Spinal cord (tissue), 10 donors: ENCODE measurements around the gene CTSV. TPM values are rescaled to one million over a fixed set of nuclear protein-coding genes. Genes with fewer than 3 reads are reported as not detected.
"Not testable (repeated sequence)": the region's sequence is repeated elsewhere in the genome, so short reads cannot be mapped to it uniquely, and the experiment has no call there.

Experiments used
- DNase-seq, 6 donors: peaks; one replicate each; pipeline versions ENCODE4 v3.0.0 to v3.0.0-alpha.2; 2013 to 2015; ENCODE audit warnings: low spot score in 6 of 6, low read depth in 4 of 6
- H3K27ac ChIP-seq: one replicate; pipeline ENCODE4 v1.5.1; 2013; ENCODE audit warnings: low read depth, low read length, control low read depth
- H3K27me3 ChIP-seq: one replicate; pipeline ENCODE4 v1.6.1; 2013; ENCODE audit warnings: low read length; ENCODE audit not compliant: control insufficient read depth, insufficient read depth
- H3K36me3 ChIP-seq: one replicate; pipeline ENCODE4 v1.6.1; 2013; ENCODE audit warnings: low read length; ENCODE audit not compliant: control insufficient read depth, insufficient read depth
- H3K4me1 ChIP-seq: one replicate; pipeline ENCODE4 v1.6.1; 2013; ENCODE audit warnings: low read length; ENCODE audit not compliant: control insufficient read depth, insufficient read depth
- H3K4me3 ChIP-seq: one replicate; pipeline ENCODE4 v1.5.1; 2013; ENCODE audit warnings: low read depth, low read length, control low read depth
- H3K9me3 ChIP-seq: one replicate; pipeline ENCODE4 v1.6.1; 2013; ENCODE audit warnings: low read length; ENCODE audit not compliant: control insufficient read depth, insufficient read depth
- WGBS: methylation state at CpG from one replicate; pipeline ENCODE4 v1.1.5; 2013; ENCODE audit warnings: missing lambda C conversion rate; ENCODE audit not compliant: insufficient coverage; 5-methylcytosine and 5-hydroxymethylcytosine counted together
- polyA plus RNA-seq, 2 donors: library from polyadenylated mRNA; unstranded; fragments of 120-200 nt; gene quantifications; one replicate each; pipeline ENCODE4 v1.2.1, GENCODE V29; 2013; ENCODE audit not compliant: insufficient read length in 2 of 2
- total RNA-seq, 2 donors: library from RNA; depleted of rRNA in 1 of 2; stranded (reverse); fragments of 120-200 nt in 1 of 2; fragments of >200 nt in 1 of 2; gene quantifications; one replicate each; pipeline versions ENCODE4 v1.2.3 to v1.2.4, GENCODE V29; 2013 to 2014
- donor health status: healthy.

Gene CTSV
- total and polyA plus RNA-seq, 4 donors, result 3.2 to 11.7 (median 3.7) TPM

- H3K4me3 ChIP-seq, result no peak overlapping the region
- H3K27ac ChIP-seq, result no peak overlapping the region
- H3K27me3 ChIP-seq, result no peaks in the 10 kb centered on the region
- no peaks in the 10 kb centered on the region for H3K36me3 ChIP-seq
- DNase-seq, result no peak
- no peaks in the 10 kb centered on the region for H3K9me3 ChIP-seq
- peaks cover 6% of the 10 kb centered on the region for H3K4me1 ChIP-seq
- WGBS, result 55% methylated on average over 2 of the region's 2 CpGs
These were observed 13.8 kb upstream of the CTSV start for GRCh38 chr9:97052735-97053134.

GRCh38 chr9:97046228-97046627 lies 7.3 kb upstream of the CTSV start:
- H3K4me1 ChIP-seq, result no peaks in the 10 kb centered on the region
- no peaks in the 10 kb centered on the region for H3K36me3 ChIP-seq
- no peak overlapping the region for H3K27ac ChIP-seq
- WGBS, result 39% methylated on average over 2 of the region's 5 CpGs
- no peaks in the 10 kb centered on the region for H3K27me3 ChIP-seq
- no peak for DNase-seq
- H3K4me3 ChIP-seq, result no peak overlapping the region
- no peaks in the 10 kb centered on the region for H3K9me3 ChIP-seq

GRCh38 chr9:97045300-97045699 lies 6.4 kb upstream of the CTSV start:
- no peaks in the 10 kb centered on the region for H3K27me3 ChIP-seq
- DNase-seq, result no peak
- WGBS, result 94% methylated on average over 3 of the region's 5 CpGs
- H3K4me3 ChIP-seq, result no peak overlapping the region
- no peaks in the 10 kb centered on the region for H3K36me3 ChIP-seq
- H3K4me1 ChIP-seq, result no peaks in the 10 kb centered on the region
- no peaks in the 10 kb centered on the region for H3K9me3 ChIP-seq
- no peak overlapping the region for H3K27ac ChIP-seq

DNA sequence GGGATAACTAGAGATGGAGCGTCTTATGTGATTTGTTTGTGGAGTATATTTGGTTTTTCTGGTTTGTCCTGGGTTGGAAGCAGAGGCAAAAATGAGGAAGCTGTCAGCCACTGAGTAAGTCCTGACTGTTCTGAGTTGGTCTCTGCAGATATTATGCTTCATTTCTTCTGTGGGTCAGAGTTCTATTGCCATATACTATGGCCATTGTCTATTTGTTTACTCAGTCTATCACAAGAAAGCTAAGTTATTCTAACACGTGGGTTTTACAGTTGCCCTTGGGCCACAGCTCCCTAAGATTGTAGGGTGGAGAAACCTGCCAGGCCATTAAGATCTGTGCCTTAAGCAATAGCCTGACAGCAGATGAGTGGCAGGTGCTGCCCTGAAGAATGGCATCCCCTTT lies 3.0 kb upstream of the CTSV start:
- 33% methylated on average over 2 of the region's 2 CpGs for WGBS
- no peak overlapping the region for H3K27ac ChIP-seq
- no peak overlapping the region for H3K4me3 ChIP-seq
- peaks cover 9% of the 10 kb centered on the region for H3K27me3 ChIP-seq
- peaks cover 9% of the 10 kb centered on the region for H3K4me1 ChIP-seq
- no peaks in the 10 kb centered on the region for H3K36me3 ChIP-seq
- H3K9me3 ChIP-seq, result no peaks in the 10 kb centered on the region
- DNase-seq, result no peak

DNA sequence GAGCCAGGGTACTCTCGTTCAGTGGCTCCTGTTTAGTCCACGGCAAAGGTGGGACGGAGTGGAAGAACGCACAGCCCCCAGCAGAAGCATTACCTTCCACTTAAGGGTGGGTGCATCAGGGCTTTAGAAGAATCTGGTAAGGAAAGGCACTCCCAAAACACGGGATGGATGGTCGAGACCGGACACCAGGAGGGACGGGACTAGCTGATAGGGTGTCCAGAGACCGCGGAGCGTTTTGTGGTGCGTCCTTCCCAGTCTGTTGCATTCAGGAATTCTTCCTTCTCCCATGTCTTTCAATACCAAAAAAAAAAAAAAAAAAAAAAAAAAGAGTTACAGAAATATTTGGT lies 545 bp upstream of the CTSV start:
- peak overlapping the region; percentile 25 for H3K27ac ChIP-seq
- DNase-seq, result peak in 1 of 6 donors; percentile 4
- no peaks in the 10 kb centered on the region for H3K36me3 ChIP-seq
- no peaks in the 10 kb centered on the region for H3K9me3 ChIP-seq
- H3K4me3 ChIP-seq, result peak overlapping the region; percentile 64
- peaks cover 9% of the 10 kb centered on the region for H3K4me1 ChIP-seq
- H3K27me3 ChIP-seq, result peaks cover 9% of the 10 kb centered on the region
- WGBS, result no CpG with 5 or more reads among the region's 12 CpGs

GRCh38 chr9:97023505-97023904 lies 15.4 kb downstream of the CTSV start:
- not testable (repeated sequence) for H3K27me3 ChIP-seq, H3K27ac ChIP-seq, H3K4me3 ChIP-seq, H3K4me1 ChIP-seq, H3K36me3 ChIP-seq, DNase-seq, H3K9me3 ChIP-seq
- 80% methylated on average over 1 of the region's 1 CpG for WGBS

DNA sequence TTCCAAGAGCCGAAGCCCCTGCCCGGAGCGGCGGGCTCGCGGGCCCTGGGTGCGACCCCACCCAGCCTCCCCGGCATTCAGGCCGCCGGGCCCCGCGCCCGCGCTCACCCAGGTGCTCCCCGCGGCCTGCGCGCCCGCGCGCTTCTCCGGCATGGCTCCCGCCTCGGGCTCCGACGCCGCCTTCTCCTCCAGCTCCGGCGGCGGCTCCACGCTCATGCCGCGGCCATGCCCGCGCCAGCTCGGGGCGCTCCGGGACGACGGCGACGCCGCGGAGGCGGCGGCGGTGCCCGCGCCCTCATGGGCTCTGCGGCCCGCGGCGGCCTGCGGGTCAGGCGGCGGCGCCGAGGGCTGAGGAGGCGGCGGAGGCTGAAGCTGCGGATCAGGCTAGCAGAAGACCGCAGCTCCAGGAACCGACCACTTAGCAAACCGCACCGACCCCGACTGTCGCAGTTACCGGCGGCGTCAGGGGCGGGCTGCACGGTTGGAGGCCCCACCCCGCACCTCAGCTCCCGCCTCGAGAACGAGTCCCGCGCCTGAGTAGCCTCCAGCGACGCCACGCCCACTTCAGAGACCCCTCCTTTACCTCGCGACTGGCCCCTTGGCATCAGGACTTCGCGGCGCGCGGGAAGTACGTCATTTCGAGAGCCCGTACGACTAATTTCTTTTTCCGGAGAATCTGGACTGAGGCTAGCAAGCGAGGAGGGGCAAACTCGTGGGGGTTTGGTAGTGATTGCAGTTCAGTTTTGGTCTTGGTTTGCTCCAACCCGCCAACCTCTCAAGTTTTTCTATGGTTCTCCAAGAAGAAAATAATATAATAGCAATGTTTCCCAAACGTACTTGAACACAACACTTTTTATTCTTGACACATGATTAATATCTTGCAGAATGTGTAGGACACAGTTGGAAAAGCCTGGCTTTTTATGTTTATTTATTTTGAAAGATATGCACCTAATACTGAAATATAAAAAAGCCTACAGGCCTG lies 25.5 kb downstream of the CTSV start:
- H3K9me3 ChIP-seq, H3K36me3 ChIP-seq, H3K4me1 ChIP-seq, H3K27me3 ChIP-seq: not testable (repeated sequence)
- Histone ChIP-seq H3K4me3 (peak overlapping the region; percentile 42), H3K27ac (peak overlapping the region; percentile 72)
- 0% methylated on average over 69 of the region's 97 CpGs for WGBS
- DNase-seq, result peak; percentile 29 to 95 (median 54)

GRCh38 chr9:97012617-97013016 lies 26.3 kb downstream of the CTSV start:
- no CpG with 5 or more reads among the region's 18 CpGs for WGBS
- peak overlapping the region; percentile 38 for H3K4me3 ChIP-seq
- not testable (repeated sequence) for H3K9me3 ChIP-seq, H3K36me3 ChIP-seq, H3K27me3 ChIP-seq, H3K4me1 ChIP-seq
- H3K27ac ChIP-seq, result peak overlapping the region; percentile 33
- DNase-seq, result peak in 2 of 6 donors; percentile 1

DNA sequence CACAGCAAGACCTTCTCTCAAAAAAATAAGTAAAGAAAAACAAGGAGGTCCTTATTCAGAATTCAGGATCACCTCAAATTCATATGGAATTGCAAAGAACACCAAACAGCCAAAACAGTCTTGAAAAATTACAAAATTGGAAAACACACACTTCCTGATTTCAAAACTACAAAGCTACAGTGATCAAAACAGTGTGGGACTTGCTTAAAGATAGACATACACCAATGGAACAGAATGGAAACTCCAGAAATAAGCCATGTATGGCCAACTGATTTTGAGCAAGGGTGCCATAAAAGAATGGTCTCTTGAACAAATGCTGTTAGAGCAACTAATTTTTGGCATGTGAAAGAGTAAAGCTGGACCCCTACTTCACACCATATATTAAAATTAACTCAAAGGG lies 36.7 kb downstream of the CTSV start:
- H3K4me1 ChIP-seq, H3K36me3 ChIP-seq, H3K27me3 ChIP-seq, H3K4me3 ChIP-seq, H3K27ac ChIP-seq, DNase-seq, H3K9me3 ChIP-seq: not testable (repeated sequence)

GRCh38 chr9:97001338-97001737 lies 37.6 kb downstream of the CTSV start:
- not testable (repeated sequence) for H3K27ac ChIP-seq, H3K4me1 ChIP-seq, H3K9me3 ChIP-seq, H3K27me3 ChIP-seq, DNase-seq, H3K4me3 ChIP-seq, H3K36me3 ChIP-seq
- WGBS, result no CpG with 5 or more reads among the region's 1 CpG
